Right lobe of liver (tissue), 4 donors: ENCODE measurements around the gene ACTL8.

Source experiments
- POLR2A ChIP-seq: fragments of 450-650 bp; IDR thresholded peaks from one replicate; pipeline ENCODE4 v1.6.1; 2017; ENCODE audit warnings: antibody characterized with exemption, mild to moderate bottlenecking
- TF ChIP-seq, protein P1 (sequence below), 4 donors: fragments of 200-600 bp in 3 of 4; fragments of 450-650 bp in 1 of 4; IDR thresholded peaks; one replicate each; pipeline versions ENCODE4 v1.5.1 to v1.8.0; 2016 to 2022; ENCODE audit warnings: antibody characterized with exemption in 4 of 4, mild to moderate bottlenecking in 2 of 4
- donor health status: DM: no; HTN: no; CAD: no.
- donor health status: DM: no; HTN: no; CAD: no.
- donor health status: DM: no; HTN: yes; CAD: no.

DNA sequence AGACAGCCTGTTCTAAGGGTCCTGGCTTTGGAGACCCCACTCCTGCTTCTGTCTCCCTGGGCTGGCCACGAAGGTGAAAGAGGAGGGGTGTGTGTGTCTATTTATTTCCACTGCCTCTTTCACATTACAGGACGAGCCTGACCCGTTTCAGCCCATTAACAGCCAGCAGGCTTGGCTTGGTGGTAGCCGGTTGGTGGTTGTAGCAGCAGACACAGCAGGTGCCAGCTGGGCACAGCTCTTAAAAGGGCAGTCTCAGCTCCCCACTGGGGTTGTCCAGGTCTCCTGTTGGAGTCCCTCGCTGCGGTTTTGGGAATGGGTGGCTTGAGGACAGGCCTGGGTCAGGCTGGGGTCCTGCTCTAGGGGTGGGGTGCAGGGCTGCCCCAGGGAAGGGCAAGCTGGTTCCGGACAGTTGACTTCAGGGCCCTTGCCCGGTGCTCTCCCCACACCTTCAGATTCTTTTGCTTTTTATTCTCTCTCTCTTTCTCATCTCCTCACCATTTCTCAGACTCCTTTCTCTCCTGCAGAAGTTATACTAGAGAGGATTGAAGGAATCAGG, 84.6 kb downstream of the ACTL8 start:
- TF ChIP-seq, protein P1, sequence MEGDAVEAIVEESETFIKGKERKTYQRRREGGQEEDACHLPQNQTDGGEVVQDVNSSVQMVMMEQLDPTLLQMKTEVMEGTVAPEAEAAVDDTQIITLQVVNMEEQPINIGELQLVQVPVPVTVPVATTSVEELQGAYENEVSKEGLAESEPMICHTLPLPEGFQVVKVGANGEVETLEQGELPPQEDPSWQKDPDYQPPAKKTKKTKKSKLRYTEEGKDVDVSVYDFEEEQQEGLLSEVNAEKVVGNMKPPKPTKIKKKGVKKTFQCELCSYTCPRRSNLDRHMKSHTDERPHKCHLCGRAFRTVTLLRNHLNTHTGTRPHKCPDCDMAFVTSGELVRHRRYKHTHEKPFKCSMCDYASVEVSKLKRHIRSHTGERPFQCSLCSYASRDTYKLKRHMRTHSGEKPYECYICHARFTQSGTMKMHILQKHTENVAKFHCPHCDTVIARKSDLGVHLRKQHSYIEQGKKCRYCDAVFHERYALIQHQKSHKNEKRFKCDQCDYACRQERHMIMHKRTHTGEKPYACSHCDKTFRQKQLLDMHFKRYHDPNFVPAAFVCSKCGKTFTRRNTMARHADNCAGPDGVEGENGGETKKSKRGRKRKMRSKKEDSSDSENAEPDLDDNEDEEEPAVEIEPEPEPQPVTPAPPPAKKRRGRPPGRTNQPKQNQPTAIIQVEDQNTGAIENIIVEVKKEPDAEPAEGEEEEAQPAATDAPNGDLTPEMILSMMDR (IDR thresholded peaks at IDR 0.05) = no peak
- no peak for TF ChIP-seq POLR2A
